VCaP (cell line): ENCODE measurements around the gene TTLL6.

Source experiments
- H3K27ac ChIP-seq: fragments of 450-650 bp; 2 replicates; pipeline ENCODE4 v1.5.1; 2017
- TF ChIP-seq, protein P1 (sequence below): fragments of 450-650 bp; conservative IDR thresholded peaks from 2 replicates; pipeline ENCODE4 v1.5.1; 2017; ENCODE audit warnings: mild to moderate bottlenecking, moderate library complexity

The TTLL6 gene

GRCh38 chr17:48733632-48734328 is 83.2 kb downstream of the TTLL6 start:
- H3K27ac ChIP-seq, result peak overlapping the region; percentile 100
- TF ChIP-seq, protein P1, sequence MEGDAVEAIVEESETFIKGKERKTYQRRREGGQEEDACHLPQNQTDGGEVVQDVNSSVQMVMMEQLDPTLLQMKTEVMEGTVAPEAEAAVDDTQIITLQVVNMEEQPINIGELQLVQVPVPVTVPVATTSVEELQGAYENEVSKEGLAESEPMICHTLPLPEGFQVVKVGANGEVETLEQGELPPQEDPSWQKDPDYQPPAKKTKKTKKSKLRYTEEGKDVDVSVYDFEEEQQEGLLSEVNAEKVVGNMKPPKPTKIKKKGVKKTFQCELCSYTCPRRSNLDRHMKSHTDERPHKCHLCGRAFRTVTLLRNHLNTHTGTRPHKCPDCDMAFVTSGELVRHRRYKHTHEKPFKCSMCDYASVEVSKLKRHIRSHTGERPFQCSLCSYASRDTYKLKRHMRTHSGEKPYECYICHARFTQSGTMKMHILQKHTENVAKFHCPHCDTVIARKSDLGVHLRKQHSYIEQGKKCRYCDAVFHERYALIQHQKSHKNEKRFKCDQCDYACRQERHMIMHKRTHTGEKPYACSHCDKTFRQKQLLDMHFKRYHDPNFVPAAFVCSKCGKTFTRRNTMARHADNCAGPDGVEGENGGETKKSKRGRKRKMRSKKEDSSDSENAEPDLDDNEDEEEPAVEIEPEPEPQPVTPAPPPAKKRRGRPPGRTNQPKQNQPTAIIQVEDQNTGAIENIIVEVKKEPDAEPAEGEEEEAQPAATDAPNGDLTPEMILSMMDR, result no peak

GRCh38 chr17:48732688-48733629 is 84.1 kb downstream of the TTLL6 start:
- TF ChIP-seq, protein P1, result no peak
- peak overlapping the region; percentile 100 for H3K27ac ChIP-seq

DNA sequence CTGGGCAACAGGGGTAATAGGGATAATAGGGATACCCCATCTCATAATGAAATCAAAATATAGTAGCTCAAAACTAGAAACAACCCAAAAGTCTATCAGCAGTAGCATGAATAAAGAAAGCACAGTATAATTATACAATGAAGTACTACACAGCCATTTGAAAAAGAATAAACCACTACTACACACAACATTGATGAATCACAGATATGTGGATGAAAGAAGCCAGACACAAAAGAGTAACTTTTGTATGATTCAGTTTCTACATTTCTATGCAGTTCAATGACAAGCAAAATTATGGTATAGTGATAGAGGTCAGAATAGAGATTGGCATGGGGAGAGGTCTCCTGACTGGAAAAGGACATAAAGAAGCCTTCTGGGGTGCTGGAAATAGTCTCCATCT is 85.7 kb downstream of the TTLL6 start:
- TF ChIP-seq, protein P1, result no peak
- peak overlapping the region; percentile 100 for H3K27ac ChIP-seq

DNA sequence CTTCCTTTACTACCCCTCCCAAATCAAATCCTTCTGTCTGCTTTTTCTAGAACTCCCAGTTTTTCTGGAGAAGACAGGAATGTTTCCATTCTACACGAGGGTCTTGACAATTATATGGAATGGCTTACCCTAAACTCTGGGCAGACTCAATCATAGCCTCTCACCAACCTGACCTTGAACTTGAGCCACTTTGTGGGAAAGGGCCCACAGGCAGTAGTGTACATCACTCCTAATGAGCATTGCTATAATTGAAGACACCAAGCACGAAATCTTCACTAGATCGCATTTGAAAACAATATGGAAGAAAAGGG is 86.8 kb downstream of the TTLL6 start:
- peak overlapping the region; percentile 100 for H3K27ac ChIP-seq
- TF ChIP-seq, protein P1, result no peak

DNA sequence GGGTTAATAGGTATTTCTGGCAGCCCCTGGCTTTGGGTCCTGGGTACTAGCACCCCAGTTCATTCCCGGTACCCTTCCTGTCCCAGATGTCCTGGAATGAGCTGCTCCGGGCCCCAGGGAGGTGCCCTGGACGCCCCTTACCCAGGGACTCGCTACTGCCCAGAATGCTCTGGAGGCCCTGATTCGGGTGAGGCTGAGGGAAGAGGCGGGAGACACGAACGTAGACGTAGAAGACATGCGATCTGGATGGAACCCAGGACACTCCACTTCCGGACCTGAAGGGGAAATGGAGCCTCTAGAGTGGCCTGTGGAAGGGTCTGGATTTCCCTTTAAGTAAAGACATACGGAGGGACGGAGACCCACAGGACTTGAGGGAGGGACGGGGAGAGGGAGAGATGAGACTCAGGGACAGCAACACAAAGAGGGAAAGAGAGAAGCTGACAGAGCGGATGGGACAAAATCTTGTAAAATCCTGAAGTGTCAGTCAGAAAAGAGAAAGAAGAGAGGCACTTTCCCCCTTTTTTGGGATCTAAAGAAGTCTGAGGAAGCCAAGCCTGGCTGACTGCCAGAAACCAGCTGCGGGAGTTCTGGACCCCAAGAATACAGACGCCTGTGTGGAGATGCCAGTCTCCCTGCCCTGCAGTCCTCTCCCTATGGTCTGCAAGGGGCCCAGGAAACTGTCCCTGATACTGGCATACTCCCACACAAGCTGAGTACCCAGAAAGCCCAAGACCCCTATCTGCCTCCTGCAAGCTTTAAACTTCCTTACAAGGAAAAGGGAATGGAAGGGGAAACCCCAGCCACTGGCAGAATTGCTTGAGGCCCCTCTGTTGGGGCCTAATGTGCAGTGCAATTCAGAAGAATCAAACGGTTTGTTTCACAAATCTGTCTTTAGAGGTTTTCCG is 87.4 kb downstream of the TTLL6 start:
- peak overlapping the region; percentile 100 for H3K27ac ChIP-seq
- TF ChIP-seq, protein P1, result no peak

- H3K27ac ChIP-seq, result peak within 1 kb of the TSS; percentile 100
- TF ChIP-seq, protein P1, result no peak
These were observed 88.5 kb downstream of the TTLL6 start, which contains the start of gene HOXB13 for GRCh38 chr17:48728232-48729231. Gene HOXB13, minus strand, starts transcription at chr17:48728750. Its CDS starts 157 bp downstream, at chr17:48728593.
